ENCODE data around the gene KCNJ10.
"Not testable (repeated sequence)": the region's sequence is repeated elsewhere in the genome, so short reads cannot be mapped to it uniquely, and the experiment has no call there.

Gene KCNJ10

GRCh38 chr1:160061369-160062229 is 8.4 kb downstream of the KCNJ10 start:
- no peak for DNase-seq (ENCODE audit: low read depth)

GRCh38 chr1:160058087-160058486 is 11.9 kb downstream of the KCNJ10 start:
- DNase-seq (ENCODE audit: low read depth), result no peak

GRCh38 chr1:160056648-160057169 is 13.3 kb downstream of the KCNJ10 start:
- no peak for DNase-seq (ENCODE audit: low read depth)

- DNase-seq (ENCODE audit: low read depth), result no peak
Measured at GRCh38 chr1:160053548-160054365, 16.2 kb downstream of the KCNJ10 start.

- DNase-seq (ENCODE audit: low read depth), result no peak
Measured at GRCh38 chr1:160052936-160053335, 17.0 kb downstream of the KCNJ10 start.

GRCh38 chr1:160050619-160051018 is 19.3 kb downstream of the KCNJ10 start:
- DNase-seq (ENCODE audit: low read depth), result no peak

GRCh38 chr1:160050182-160050581 is 19.8 kb downstream of the KCNJ10 start:
- DNase-seq (ENCODE audit: low read depth), result not testable (repeated sequence)

GRCh38 chr1:160049101-160049500 is 20.9 kb downstream of the KCNJ10 start:
- no peak for DNase-seq (ENCODE audit: low read depth)

- no peak for DNase-seq (ENCODE audit: low read depth)
Measured at GRCh38 chr1:160048335-160048734, 21.6 kb downstream of the KCNJ10 start.

GRCh38 chr1:160047111-160047991 is 22.6 kb downstream of the KCNJ10 start:
- no peak for DNase-seq (ENCODE audit: low read depth)

GRCh38 chr1:160046494-160047110 is 23.4 kb downstream of the KCNJ10 start:
- peak; percentile 31 for DNase-seq (ENCODE audit: low read depth)

- DNase-seq (ENCODE audit: low read depth), result no peak
Measured at GRCh38 chr1:160045653-160046052, 24.3 kb downstream of the KCNJ10 start.

- no peak for DNase-seq (ENCODE audit: low read depth)
Measured at GRCh38 chr1:160043543-160043942, 26.4 kb downstream of the KCNJ10 start.

- DNase-seq (ENCODE audit: low read depth), result no peak
Measured at GRCh38 chr1:160040476-160040875, 29.5 kb downstream of the KCNJ10 start.

- DNase-seq (ENCODE audit: low read depth), result no peak
Measured at GRCh38 chr1:160032165-160032820, 37.7 kb downstream of the KCNJ10 start.

- DNase-seq (ENCODE audit: low read depth), result peak; percentile 71
Measured at GRCh38 chr1:160031365-160032164, 38.4 kb downstream of the KCNJ10 start, which contains the start of gene PIGM. Gene PIGM, minus strand, starts transcription at chr1:160031990. Its CDS starts 251 bp downstream, at chr1:160031739.

GRCh38 chr1:160030657-160031364 is 39.1 kb downstream of the KCNJ10 start:
- no peak for DNase-seq (ENCODE audit: low read depth)

- DNase-seq (ENCODE audit: low read depth), result no peak
Measured at GRCh38 chr1:160028426-160028825, 41.5 kb downstream of the KCNJ10 start.

- DNase-seq (ENCODE audit: low read depth), result no peak
Measured at GRCh38 chr1:160025314-160025713, 44.6 kb downstream of the KCNJ10 start.
